GM18505 (cell line): ENCODE data around the gene ZNF296.

Experiments used
- ATAC-seq: cut with Tn5 transposase; IDR thresholded peaks from one replicate; pipeline ENCODE4 v1.9.1; 2021; ENCODE audit not compliant: unreplicated experiment
- POLR2A ChIP-seq: IDR thresholded peaks from 4 replicates; pipeline ENCODE4 v1.6.1; 2011; ENCODE audit warnings: borderline replicate concordance; ENCODE audit not compliant: insufficient read depth, insufficient read length; ENCODE audit errors: extremely low read depth

ZNF296 gene

DNA sequence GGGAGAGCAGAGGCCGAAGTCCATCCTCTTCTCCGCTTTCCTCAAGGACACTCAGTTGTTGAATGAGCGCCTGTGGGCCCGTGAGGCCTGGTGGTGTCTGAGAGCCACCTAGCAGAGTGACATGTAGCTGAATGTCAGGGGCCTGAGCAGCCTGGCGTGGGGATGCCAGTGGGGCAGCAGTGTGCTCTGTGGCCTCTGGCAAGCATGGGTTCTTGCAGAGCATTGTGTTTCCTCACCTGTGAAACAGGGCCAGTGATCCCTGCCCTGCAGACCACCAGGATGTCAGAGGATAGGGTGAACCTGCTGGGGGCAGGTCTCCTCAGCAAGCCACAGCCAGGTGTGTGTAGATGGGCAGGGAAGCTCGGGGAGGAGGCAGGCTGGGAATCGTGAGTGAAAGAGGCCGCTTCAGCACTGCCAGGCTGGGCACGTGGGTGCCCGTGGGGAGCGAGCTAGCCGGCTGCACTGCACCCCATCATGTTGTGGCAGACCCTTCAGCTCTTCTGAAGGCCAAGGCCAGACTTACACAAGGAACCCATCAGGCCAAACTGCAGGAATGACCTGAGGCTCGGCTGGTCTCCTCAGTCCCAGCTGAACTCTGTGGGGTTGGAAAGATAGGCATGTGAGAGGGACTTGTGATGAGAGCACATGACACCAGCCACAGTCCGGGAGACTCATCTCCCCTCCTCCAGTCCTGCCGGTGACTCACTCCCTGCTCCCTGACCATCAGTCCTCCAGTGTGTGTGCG lies 21.7 kb upstream of the ZNF296 start:
- TF ChIP-seq POLR2A, result no peak
- no peak for ATAC-seq

DNA sequence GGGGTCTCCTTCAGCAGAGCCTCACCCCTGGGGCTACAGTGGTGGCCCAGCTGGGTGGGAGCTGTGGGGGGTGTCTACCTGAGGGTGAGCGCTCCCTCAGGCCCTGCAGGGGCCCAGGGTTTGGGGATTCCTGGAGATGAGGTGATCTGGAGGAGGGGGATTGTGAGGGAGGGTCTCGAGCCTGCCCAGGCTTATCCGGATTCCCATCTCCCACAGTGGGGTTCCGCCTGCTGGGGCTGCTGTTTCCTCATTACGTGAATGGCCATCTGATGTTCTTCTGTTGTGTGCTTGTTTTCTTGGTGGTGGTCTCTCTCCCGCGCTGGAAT lies 21.1 kb upstream of the ZNF296 start:
- TF ChIP-seq POLR2A, result no peak
- no peak for ATAC-seq

DNA sequence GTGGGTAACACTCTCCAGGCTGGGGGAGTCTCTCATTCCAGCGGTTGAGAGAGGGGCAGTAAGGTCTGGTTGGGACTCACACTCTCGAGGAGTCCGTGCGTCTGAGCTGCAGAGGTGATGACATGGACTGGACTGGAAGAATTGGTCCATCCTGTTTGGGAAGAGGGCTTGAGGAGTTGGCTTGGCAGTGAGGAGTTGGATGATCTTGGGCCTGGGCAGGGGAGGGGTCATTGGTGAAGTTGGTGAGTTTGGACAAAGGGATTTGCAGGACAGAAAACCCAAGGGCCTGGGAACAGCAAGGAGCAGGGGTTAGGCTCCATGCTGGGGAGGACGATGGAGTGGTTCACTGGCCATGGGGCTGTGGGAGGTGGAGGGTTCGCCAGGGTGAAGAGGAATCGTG lies 20.4 kb upstream of the ZNF296 start:
- ATAC-seq, result no peak
- no peak for TF ChIP-seq POLR2A

DNA sequence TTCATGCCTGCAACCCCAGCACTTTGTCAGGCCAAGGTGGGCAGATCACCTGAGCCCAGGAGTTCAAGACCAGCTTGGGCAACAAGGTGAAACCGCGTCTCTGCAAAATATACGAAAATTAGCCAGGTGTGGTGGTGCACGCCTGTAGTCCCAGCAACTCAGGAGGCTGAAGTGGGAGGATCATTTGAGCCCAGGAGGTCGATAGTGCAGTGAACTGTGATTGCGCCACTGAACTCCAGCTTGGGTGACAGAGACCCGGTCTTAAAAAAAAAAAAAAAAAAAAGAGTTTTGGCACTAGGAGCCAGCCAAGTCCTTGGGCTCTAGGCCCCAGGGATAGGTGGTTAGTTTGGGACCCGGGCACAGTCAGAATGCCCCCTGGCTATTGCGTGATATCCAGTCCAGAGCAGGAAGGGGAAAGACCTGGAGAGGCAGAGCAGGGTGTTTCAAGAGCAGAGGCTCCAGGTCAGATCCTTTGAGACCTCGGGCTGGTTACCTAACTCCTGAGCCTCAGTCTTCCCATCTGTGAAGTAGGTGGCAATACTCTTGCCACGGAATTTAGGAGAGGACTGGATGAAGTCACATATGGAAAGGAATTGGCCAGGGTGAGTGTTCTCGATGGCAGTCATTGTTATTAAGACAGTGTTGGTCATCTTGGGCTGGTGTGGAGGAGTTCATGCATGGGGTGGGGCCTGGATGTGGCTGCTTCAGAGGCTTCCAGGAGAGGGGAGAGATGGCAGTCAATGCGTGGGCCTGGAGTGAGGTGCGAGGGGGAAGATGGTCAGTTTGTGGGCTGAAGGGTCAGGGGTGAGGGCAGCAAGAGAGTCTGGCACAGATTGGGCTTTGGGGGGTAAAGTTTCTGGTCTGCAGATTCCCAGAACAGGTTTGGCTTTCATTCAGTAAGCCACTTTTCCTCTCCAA lies 19.5 kb upstream of the ZNF296 start:
- no peak for ATAC-seq
- TF ChIP-seq POLR2A, result no peak

DNA sequence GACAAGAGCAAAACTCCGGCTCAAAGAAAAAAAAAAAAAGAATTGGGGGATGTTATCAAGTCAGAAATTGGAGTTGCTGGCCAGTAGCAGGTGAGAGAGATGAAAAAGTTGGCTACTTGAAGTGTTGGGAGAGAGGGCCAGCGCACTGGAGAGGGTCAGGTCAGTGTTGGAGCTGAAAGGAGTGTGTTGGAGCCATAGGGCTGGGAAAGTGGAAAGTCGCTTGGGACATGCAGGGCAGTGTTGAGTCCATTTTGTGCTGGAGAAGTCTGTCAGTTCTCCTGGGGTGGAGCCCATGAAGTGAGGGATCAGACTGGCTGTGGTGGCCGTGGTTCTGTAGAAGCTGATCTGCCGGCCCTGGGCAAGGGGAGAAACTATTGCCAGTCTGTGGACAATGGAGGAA lies 18.4 kb upstream of the ZNF296 start:
- no peak for ATAC-seq
- TF ChIP-seq POLR2A, result no peak

DNA sequence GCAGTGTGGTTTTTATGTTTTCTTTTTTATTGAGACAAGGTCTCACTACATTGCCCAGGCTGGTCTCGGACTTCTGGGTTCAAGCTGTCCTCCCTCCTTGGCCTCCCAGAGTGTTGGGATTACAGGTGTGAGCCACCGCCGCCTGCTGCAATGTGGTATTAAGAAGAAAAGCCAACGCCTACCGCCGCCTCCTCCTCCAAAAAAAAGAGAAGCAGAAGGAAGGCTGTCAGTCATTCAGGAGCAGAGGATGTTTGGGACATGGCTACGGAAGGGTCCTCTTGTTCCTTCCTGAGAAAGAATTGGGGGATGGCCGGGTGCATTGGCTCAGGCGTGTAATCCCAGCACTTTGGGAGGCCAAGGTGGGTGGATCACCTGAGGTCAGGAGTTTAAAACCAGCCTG lies 17.9 kb upstream of the ZNF296 start:
- no peak for ATAC-seq
- TF ChIP-seq POLR2A, result no peak

DNA sequence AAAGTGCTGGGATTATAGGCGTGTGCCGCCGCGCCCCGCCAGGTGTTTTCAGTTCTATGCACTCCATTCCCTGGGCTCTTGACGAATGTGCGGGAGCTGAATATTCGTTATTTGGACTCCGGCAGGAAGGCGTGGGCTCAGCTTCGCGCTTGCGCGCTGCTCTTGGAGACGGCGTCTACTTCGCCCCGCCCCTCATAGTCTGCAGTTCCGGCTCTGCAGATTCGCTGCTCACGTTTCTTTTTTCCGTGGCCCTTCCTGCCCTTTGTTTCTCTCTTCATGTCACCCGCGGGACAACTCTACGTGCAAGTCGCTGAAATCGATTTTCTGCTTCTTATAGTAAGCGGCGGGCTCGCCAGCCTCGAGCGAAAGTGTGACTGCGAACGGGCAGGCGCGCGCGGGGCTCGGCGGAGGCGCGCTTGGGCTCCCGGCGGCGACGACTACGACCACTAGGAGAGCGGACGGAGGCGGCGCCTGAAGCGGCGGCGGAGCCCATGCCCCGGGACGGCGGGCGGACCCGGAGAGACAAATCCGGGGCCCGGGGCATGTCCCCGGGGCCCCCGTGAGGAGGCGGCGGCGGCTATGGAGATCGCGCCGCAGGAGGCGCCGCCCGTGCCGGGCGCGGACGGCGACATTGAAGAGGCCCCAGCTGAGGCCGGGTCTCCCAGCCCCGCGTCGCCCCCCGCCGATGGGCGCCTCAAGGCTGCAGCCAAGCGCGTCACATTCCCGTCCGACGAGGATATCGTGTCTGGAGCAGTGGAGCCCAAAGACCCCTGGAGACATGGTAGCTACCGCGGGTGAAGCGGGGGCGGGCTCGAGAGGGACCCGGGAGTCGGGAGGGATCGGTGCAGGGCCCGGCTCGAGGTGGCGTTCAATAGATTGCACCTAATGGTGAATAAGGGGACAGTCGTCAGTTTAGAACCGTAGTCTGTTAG lies 16.7 kb upstream of the ZNF296 start, which contains the start of gene PPP1R37:
Gene PPP1R37, plus strand, starts transcription at position 433 of the 932 bp plus-strand sequence. Its CDS starts 147 bp downstream, at position 580.
- peak; percentile 38 for TF ChIP-seq POLR2A
- ATAC-seq, result peak; percentile 61

DNA sequence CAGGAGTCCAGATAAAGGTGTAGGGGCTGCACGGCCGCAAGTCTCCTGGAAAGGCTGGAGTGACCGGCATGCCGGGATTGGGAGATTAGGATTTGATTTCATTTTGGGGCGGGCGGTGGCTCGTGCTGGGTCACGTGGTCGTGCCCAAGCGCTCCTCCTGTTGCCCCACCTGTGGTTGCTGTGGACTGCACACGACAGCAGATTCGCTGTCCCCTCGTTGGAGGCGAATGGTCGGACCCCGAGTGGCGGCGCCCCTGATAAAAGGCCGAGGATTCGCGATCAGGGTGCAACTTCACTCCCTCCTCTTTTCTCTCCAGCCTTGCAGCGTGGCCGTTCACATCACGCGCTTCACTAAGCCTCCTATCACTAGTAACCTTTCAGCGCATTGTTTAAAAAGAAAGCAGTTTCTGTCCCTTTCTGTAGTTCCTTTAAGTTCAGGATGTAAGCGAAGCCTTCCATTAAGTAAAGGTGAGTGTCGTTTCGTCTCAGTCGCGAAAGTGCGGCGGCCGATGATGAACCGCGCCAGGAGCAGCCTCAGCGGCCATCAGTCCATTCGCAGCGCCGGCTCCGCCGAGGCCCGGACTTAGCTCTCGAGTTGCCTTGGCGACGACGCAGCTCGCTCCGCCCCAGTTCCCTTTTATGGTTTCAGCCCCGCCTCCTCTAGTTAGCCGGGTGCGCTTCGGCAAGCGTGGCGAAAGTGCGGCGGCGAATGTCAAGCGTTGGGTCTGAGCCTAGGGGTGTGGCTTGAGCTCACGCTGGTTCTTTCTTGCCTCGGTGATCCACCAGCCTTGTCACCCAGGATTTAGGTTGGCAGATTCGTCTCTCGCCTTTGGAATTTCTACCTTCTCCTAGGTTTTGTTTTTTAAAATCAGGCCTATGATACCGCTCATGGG lies 15.0 kb upstream of the ZNF296 start:
- TF ChIP-seq POLR2A, result peak; percentile 78
- peak; percentile 59 for ATAC-seq

DNA sequence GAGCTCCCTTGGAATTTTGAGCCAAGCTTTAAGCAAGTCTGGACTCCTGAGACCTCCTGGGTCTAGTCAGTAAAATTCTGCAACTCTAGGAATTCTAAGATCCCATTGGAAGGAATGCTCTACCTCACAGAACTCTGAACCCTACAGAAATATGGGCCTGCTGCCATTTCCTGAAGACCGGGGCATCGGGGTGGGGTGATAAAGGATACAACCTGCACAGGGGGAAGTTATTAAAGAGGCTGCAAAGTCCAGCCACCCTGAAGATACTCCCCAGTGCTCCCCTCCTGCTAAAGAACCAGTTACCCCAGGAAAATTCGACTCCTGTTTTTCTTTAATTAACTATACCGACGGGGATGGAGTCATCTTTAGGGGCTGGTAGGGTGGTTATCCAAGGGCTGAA lies 14.3 kb upstream of the ZNF296 start:
- no peak for ATAC-seq
- TF ChIP-seq POLR2A, result no peak

DNA sequence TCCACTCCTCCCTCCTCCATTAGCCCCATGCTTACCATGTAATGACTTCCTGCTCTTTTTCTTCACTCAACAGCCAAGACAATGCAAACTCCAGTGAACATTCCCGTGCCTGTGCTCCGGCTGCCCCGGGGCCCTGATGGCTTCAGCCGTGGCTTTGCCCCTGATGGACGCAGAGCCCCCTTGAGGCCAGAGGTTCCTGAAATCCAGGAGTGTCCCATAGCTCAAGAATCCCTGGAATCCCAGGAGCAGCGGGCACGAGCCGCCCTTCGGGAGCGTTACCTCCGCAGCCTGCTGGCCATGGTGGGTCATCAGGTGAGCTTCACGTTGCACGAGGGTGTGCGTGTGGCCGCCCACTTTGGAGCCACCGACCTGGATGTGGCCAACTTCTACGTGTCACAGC lies 13.8 kb upstream of the ZNF296 start:
- TF ChIP-seq POLR2A, result no peak
- ATAC-seq, result no peak

DNA sequence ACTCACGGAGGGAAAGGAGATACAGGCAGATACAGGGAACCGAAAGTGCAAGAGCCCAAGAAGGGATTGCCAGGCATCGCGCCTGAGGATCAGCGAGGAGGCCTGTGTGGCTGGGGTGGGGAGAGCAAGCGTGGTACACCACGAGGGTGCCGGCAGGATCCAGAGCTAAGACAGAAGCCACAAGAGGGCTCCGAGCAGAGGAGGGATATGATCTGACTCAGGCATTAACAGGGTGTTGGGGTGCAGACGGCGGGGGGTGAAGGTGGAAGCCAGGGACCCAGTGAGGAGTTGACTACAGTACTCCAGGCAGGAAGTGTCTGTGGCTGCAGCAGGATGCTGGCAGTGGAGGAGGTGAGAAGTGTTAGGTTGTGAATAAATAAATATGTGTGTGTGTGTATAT lies 11.3 kb upstream of the ZNF296 start:
- TF ChIP-seq POLR2A, result no peak
- ATAC-seq, result no peak

DNA sequence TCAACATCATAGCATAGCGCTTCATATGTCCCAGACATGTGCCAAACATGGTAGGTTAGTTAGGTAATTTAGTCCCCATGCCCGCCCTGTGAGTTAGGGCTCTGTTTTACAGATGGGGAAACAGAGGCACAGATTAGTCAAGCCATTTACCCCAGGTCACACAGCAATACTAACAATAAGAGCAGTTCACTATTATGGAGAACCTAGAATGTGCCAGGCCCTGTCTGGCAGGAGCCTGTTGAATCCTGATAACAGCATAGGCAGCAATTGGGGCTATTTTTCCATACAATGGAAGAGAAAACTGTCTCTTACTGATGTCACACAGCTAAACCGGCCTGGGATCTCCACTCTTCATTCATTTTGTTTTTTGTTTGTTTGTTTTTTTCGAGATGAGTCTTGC lies 10.2 kb upstream of the ZNF296 start:
- no peak for ATAC-seq
- no peak for TF ChIP-seq POLR2A
